Heart left ventricle (tissue), 16 donors: Measurements from ENCODE around the gene ABCC4. TPM values are rescaled to one million over a fixed set of nuclear protein-coding genes. Genes with fewer than 3 reads are reported as not detected.

Source experiments
- ATAC-seq, 4 donors: fragments of 200-7000 bp; cut with Tn5 transposase; one replicate each; pipeline ENCODE4 v1.9.1; 2020 to 2022; ENCODE audit warnings: moderate library complexity in 4 of 4, mild to moderate bottlenecking in 3 of 4, moderate number of reproducible peaks in 1 of 4
- DNase-seq, 5 donors: peaks; one replicate each; pipeline ENCODE4 v3.0.0-alpha.2; 2020
- H3K27ac ChIP-seq, 12 donors: fragments of 200-600 bp; sonication (generic) in 4 of 12; one replicate each; pipeline versions ENCODE4 v1.5.0 to v1.8.0; 2016 to 2022; ENCODE audit warnings: mild to moderate bottlenecking in 2 of 12
- H3K27me3 ChIP-seq, 9 donors: fragments of 200-600 bp; sonication (generic) in 2 of 9; one replicate each; pipeline versions ENCODE4 v1.5.1 to v1.8.0; 2016 to 2022; ENCODE audit warnings: mild to moderate bottlenecking in 3 of 9
- H3K36me3 ChIP-seq, 9 donors: fragments of 200-600 bp; sonication (generic) in 2 of 9; one replicate each; pipeline versions ENCODE4 v1.5.0 to v1.8.0; 2018 to 2022; ENCODE audit warnings: mild to moderate bottlenecking in 2 of 9
- H3K4me1 ChIP-seq, 12 donors: fragments of 200-600 bp; sonication (generic) in 4 of 12; one replicate each; pipeline versions ENCODE4 v1.5.0 to v1.8.0; 2016 to 2022; ENCODE audit warnings: mild to moderate bottlenecking in 3 of 12
- H3K4me3 ChIP-seq, 12 donors: fragments of 200-600 bp; sonication (generic) in 4 of 12; one replicate each; pipeline versions ENCODE4 v1.5.0 to v1.8.0; 2017 to 2022; ENCODE audit warnings: mild to moderate bottlenecking in 9 of 12, moderate library complexity in 4 of 12
- H3K9me3 ChIP-seq, 12 donors: fragments of 200-600 bp; sonication (generic) in 4 of 12; one replicate each; pipeline versions ENCODE4 v1.5.0 to v1.8.0; 2016 to 2022; ENCODE audit warnings: mild to moderate bottlenecking in 1 of 12
- POLR2A ChIP-seq, 2 donors: fragments of 450-650 bp; IDR thresholded peaks; one replicate each; pipeline ENCODE4 v1.6.1; 2017; ENCODE audit warnings: antibody characterized with exemption in 2 of 2, mild to moderate bottlenecking in 2 of 2, moderate library complexity in 2 of 2
- WGBS, 4 donors: extraction: QIAGEN DNeasy Blood & Tissue Kit in 2 of 4; methylation state at CpG; one replicate each; pipeline versions ENCODE4 v1.1.5 to v1.1.7; 2013 to 2018; 5-methylcytosine and 5-hydroxymethylcytosine counted together
- intact Hi-C, 10 donors: fragments of 100-400 bp; cut with DNase I; formaldehyde crosslinking; loops; one replicate each; pipeline versions ENCODE4 v1.11.1 to v1.14.2; 2022
- polyA plus RNA-seq, 2 donors: library from polyadenylated mRNA; stranded (reverse); fragments of 200-250 nt; gene quantifications; one replicate each; pipeline ENCODE4 v1.2.3, GENCODE V29; 2013
- total RNA-seq, 9 donors: library from RNA; depleted of rRNA in 2 of 9; stranded (reverse); fragments of >200 nt in 2 of 9; fragmentation: NEBNext Ultra II Directional in 3 of 9; extraction: Animal tissue kit (Norgen Biotek cat#: 25700) in 3 of 9; gene quantifications; one replicate each; pipeline versions ENCODE4 v1.1.0 to v1.2.4, GENCODE V29; 2016 to 2023
- TF ChIP-seq, protein P1 (sequence below), 12 donors: fragments of 200-600 bp; sonication (generic) in 4 of 12; IDR thresholded peaks; one replicate each; pipeline versions ENCODE4 v1.5.0 to v1.8.0; 2018 to 2022; ENCODE audit warnings: antibody characterized with exemption in 12 of 12, mild to moderate bottlenecking in 5 of 12
- donor health status: ischemic (EF 13 %, LVEDD 7.1; RV severe dilation, severe dysfunction).
- donor health status: healthy with polysubstance abuse.
- donor health status: DM: no; HTN: yes; CAD: no.
- donor health status: DM: no; HTN: no; CAD: no.
- donor health status: ischemic (EF 25% LVEDD 6.9; RV normal size, moderate dysfunction).
- donor health status: ischemic (EF 25% LVEDD 5.7; RV mildly dilated, moderate dysfunction).
- donor health status: healthy.
- donor health status: DM: yes; HTN: yes; CAD: no.
- donor health status: ischemic (EF 35%, LVEDD 5.7; RV mildly dilated, moderate dysfunction).
- donor health status: nonischemic (EF 11% LVEDD 7.7; RV severe dilation, severe dysfunction).
- donor health status: DM: yes; HTN: yes; CAD: no.
- donor health status: PGD.
- donor health status: ischemic (EF 29% LVEDD 5.4; RV normal size, mild dysfunction).
- donor health status: nonischemic (EF 23%, LVEDD 6.1; RV moderate dilation, normal function).

ABCC4 gene
- total and polyA plus RNA-seq, 11 donors = 0.69 to 9.0 (median 5.3) TPM

DNA sequence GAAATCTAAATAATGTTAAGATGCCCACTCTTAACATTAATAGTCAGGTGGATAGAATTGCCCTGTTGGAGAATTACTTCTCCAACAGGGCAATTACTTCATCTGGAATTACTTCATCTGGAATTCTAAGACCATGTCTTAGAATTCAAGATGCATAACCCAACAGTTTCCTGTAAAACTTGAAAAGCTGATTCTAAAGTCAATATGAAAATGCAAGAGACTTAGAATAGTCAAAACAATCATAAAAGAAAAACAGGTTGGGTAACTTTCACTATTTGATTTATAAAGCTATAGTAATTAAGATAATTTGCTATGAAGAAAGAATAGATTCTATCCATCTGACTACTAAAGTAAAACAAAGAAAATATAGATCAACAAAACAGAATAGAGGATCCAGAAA, 75.2 kb downstream of the ABCC4 start:
- no peak overlapping the region for H3K4me3 ChIP-seq
- ATAC-seq = no peak
- peak overlapping the region in 2 of 12 donors; percentile 32 to 65 for H3K27ac ChIP-seq
- no peak for DNase-seq
- TF ChIP-seq POLR2A (IDR thresholded peaks at IDR 0.05) = no peak
- TF ChIP-seq, protein P1, sequence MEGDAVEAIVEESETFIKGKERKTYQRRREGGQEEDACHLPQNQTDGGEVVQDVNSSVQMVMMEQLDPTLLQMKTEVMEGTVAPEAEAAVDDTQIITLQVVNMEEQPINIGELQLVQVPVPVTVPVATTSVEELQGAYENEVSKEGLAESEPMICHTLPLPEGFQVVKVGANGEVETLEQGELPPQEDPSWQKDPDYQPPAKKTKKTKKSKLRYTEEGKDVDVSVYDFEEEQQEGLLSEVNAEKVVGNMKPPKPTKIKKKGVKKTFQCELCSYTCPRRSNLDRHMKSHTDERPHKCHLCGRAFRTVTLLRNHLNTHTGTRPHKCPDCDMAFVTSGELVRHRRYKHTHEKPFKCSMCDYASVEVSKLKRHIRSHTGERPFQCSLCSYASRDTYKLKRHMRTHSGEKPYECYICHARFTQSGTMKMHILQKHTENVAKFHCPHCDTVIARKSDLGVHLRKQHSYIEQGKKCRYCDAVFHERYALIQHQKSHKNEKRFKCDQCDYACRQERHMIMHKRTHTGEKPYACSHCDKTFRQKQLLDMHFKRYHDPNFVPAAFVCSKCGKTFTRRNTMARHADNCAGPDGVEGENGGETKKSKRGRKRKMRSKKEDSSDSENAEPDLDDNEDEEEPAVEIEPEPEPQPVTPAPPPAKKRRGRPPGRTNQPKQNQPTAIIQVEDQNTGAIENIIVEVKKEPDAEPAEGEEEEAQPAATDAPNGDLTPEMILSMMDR (IDR thresholded peaks at IDR 0.05) = no peak
- no peaks in the 10 kb centered on the region for H3K9me3 ChIP-seq
- no peaks in the 10 kb centered on the region for H3K36me3 ChIP-seq
- peaks cover 0 to 28% (median 2%) of the 10 kb centered on the region in 12 donors for H3K4me1 ChIP-seq
- intact Hi-C loops = no loop called here
- H3K27me3 ChIP-seq = no peaks in the 10 kb centered on the region

DNA sequence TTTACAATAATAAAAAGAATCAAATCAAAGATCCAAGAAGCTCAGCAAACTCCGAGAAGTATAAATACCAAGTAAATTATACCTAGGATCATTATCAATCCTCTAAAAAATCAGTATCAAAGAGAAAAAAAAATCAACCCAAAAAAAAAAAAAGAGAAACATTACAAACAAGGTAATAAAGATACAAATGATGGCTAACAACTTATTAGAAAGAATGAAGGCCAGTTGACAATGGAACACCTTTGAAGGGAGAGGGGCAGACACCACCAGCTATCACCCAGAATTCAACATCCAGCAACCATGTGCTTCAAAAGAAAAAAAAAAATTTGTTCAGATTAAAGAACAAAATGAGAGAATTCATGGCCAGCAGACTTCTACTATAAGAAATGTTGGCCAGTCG, 77.2 kb downstream of the ABCC4 start:
- no peaks in the 10 kb centered on the region for H3K9me3 ChIP-seq
- no peak for ATAC-seq
- TF ChIP-seq, protein P1 (IDR thresholded peaks at IDR 0.05) = no peak
- no peak for TF ChIP-seq POLR2A (IDR thresholded peaks at IDR 0.05)
- DNase-seq = no peak
- H3K27ac ChIP-seq = no peak overlapping the region
- intact Hi-C loops = no loop called here
- H3K27me3 ChIP-seq = no peaks in the 10 kb centered on the region
- H3K4me1 ChIP-seq = peaks cover 0 to 28% (median 2%) of the 10 kb centered on the region in 12 donors
- 91 to 97% (median 96%) methylated on average over 2 of the region's 2 CpGs for WGBS, 4 donors
- no peaks in the 10 kb centered on the region for H3K36me3 ChIP-seq
- H3K4me3 ChIP-seq = no peak overlapping the region

DNA sequence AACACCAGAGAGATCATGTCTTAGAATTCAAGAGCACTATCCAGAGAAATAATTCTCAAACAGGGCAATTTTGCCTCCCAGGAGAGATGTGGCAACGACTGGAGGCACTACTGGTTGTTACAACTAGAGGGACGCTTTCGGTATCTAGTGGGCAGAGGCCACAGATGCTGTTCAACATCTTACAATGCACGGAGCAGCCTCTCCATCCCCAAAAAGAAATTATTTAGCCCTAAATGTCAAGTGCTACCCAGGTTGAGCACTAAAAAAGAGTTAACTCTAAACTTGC, 78.6 kb downstream of the ABCC4 start:
- Histone ChIP-seq H3K4me1 (peaks cover 0 to 20% (median 2%) of the 10 kb centered on the region in 12 donors), H3K27ac (no peak overlapping the region), H3K4me3 (no peak overlapping the region), H3K27me3 (no peaks in the 10 kb centered on the region), H3K36me3 (no peaks in the 10 kb centered on the region), H3K9me3 (no peaks in the 10 kb centered on the region)
- no peak for ATAC-seq
- no peak for TF ChIP-seq POLR2A (IDR thresholded peaks at IDR 0.05)
- TF ChIP-seq, protein P1 (IDR thresholded peaks at IDR 0.05) = no peak
- intact Hi-C loops = no loop called here
- WGBS, 4 donors = 89 to 93% (median 90%) methylated on average over 4 of the region's 4 CpGs
- no peak for DNase-seq

DNA sequence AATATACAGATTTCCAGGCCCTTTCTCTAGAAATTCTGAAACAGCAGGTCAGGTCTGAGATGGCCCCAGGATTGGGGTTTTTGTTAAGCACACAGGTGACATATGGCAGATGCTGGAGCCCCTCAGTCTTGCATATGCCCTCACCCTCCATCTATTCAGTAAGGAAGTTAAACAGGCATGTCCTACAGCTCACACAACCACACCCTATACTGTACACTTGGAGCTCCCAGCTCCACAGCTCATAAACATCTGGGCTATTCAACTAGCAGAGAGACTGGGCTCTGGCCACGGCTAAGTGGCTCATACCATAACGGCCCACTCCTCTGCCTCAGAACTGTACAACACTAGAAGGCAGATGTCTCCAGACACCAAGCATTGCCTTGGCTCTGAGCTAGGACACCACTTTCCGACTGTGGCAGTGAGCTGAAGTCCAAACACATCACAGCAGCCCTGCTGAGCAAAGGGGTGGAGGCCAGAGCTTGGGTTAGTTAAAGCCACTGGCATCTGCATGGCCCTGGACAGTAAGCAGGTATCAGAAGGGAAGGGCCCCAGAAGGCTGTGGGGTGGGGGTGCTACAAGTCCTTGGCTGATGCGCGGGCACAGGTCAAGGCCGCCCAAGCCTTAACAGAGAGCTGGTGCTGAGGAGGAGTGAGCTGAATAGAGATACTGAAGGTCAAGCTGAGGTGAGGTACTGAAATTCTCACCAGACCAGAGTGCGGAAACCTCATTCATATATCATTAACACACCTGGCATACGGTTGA, 79.1 kb downstream of the ABCC4 start:
- no peaks in the 10 kb centered on the region for H3K36me3 ChIP-seq
- intact Hi-C loops = no loop called here
- WGBS, 4 donors = 75 to 79% (median 78%) methylated on average over 8 of the region's 8 CpGs

More for the DNA sequence above, 79.1 kb downstream of the ABCC4 start:
- ATAC-seq (peak in 2 of 4 donors; percentile 20 to 38), DNase-seq (no peak)
- no peak overlapping the region for H3K4me3 ChIP-seq
- H3K9me3 ChIP-seq = no peaks in the 10 kb centered on the region
- peaks cover 0 to 16% (median 0%) of the 10 kb centered on the region in 12 donors for H3K4me1 ChIP-seq
- no peak overlapping the region for H3K27ac ChIP-seq
- H3K27me3 ChIP-seq = no peaks in the 10 kb centered on the region
- TF ChIP-seq, protein P1 (IDR thresholded peaks at IDR 0.05) = no peak
- no peak for TF ChIP-seq POLR2A (IDR thresholded peaks at IDR 0.05)
